ENCODE measurements around the gene NOP16. TPM values are rescaled to one million over a fixed set of nuclear protein-coding genes. Genes with fewer than 3 reads are reported as not detected.

The NOP16 gene
- total RNA-seq, 3 donors from 2014 or later: 17.0 to 22.9 (median 18.4) TPM

GRCh38 chr5:176350416-176350815 is 38.0 kb downstream of the NOP16 start:
- intact Hi-C loops (cut with DNase I, micrococcal nuclease): no loop called here
- ATAC-seq: no peak
- no peak for DNase-seq
- no peak for TF ChIP-seq CTCF (IDR thresholded peaks at IDR 0.05)
- Histone ChIP-seq H3K4me1 (ENCODE audit: low read depth) (no peaks in the 10 kb centered on the region), H3K9me3 (no peaks in the 10 kb centered on the region), H3K36me3 (ENCODE audit: low read depth) (peaks cover 13% of the 10 kb centered on the region), H3K4me3 (no peak overlapping the region)

DNA sequence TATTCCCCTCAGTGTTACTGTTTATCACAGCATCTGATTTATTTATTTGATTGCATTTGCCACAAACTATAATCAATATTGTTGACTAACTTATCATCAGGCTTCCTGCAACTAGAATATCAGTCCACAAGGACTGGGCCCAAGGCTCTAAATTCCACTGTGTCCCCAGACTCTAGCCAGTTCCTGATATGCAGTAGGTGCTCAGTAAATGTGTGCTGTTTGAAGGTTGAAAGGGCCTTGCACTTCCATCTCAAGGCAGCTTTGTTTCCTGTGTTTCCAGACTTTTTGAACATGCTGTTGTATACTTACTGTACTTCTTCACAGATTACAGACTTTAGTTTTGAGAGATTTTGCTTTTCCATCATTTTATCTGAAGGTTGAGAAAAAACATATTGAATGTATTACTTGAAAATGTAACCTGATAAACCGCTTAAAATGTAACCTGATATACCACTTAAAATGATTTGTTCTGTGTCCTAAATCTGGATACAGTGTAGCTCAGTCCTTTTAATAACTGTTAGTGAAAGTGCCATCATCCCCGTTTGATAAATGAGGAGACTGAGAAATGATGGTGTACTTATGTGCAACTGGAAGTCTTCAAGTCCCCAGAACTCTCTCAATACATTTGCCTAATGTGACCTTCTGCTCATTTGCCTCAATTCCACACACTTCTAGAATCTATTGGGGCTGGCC is 45.5 kb downstream of the NOP16 start:
- no peak for DNase-seq
- Histone ChIP-seq H3K4me3 (no peak overlapping the region), H3K36me3 (ENCODE audit: low read depth) (peaks cover 9% of the 10 kb centered on the region), H3K4me1 (ENCODE audit: low read depth) (no peaks in the 10 kb centered on the region), H3K9me3 (no peaks in the 10 kb centered on the region)
- ATAC-seq: no peak
- TF ChIP-seq CTCF (IDR thresholded peaks at IDR 0.05): no peak
- intact Hi-C loops (cut with DNase I, micrococcal nuclease): no loop called here

- TF ChIP-seq CTCF (IDR thresholded peaks at IDR 0.05): no peak
- no peaks in the 10 kb centered on the region for H3K9me3 ChIP-seq
- H3K36me3 ChIP-seq (ENCODE audit: low read depth): peaks cover 5% of the 10 kb centered on the region
- no peak overlapping the region for H3K4me3 ChIP-seq
- H3K4me1 ChIP-seq (ENCODE audit: low read depth): no peaks in the 10 kb centered on the region
- ATAC-seq (no peak), DNase-seq (no peak)
- intact Hi-C loops (cut with DNase I, micrococcal nuclease): no loop called here
Measured at GRCh38 chr5:176342158-176342483, 46.3 kb downstream of the NOP16 start.

- ATAC-seq (no peak), DNase-seq (no peak)
- intact Hi-C loops (cut with DNase I, micrococcal nuclease): no loop called here
Measured at GRCh38 chr5:176341325-176342157, 46.9 kb downstream of the NOP16 start.

GRCh38 chr5:176339304-176339703 is 49.1 kb downstream of the NOP16 start:
- DNase-seq (no peak), ATAC-seq (no peak)
- H3K36me3 ChIP-seq (ENCODE audit: low read depth): no peaks in the 10 kb centered on the region
- no peaks in the 10 kb centered on the region for H3K9me3 ChIP-seq
- intact Hi-C loops (cut with DNase I, micrococcal nuclease): no loop called here
- no peaks in the 10 kb centered on the region for H3K4me1 ChIP-seq (ENCODE audit: low read depth)
- no peak for TF ChIP-seq CTCF (IDR thresholded peaks at IDR 0.05)
- no peak overlapping the region for H3K4me3 ChIP-seq

More at GRCh38 chr5:176341325-176342157, 46.9 kb downstream of the NOP16 start:
- Histone ChIP-seq H3K9me3 (no peaks in the 10 kb centered on the region), H3K4me3 (no peak overlapping the region), H3K4me1 (ENCODE audit: low read depth) (no peaks in the 10 kb centered on the region), H3K36me3 (ENCODE audit: low read depth) (peaks cover 2% of the 10 kb centered on the region)
- no peak for TF ChIP-seq CTCF (IDR thresholded peaks at IDR 0.05)

All from mucosa of descending colon (tissue), 3 donors.